ENCODE results near the gene CHMP1A. TPM values are rescaled to one million over a fixed set of nuclear protein-coding genes. Genes with fewer than 3 reads are reported as not detected.

CHMP1A gene
- total and polyA plus RNA-seq, 2 experiments from 2014 or later: 42.3 to 81.9 TPM

GRCh38 chr16:89701425-89702406, 44.2 kb upstream of the CHMP1A start, which contains the start of gene SPATA2L:
Gene SPATA2L, minus strand, starts transcription at chr16:89701705. Its CDS starts 473 bp downstream, at chr16:89701232.
- peaks cover 4% of the 10 kb centered on the region for H4K20me1 ChIP-seq (replicated peaks; ENCODE audit: insufficient read depth)
- peak within 1 kb of the TSS; percentile 70 for H3K4me3 Mint-ChIP-seq
- peak within 1 kb of the TSS; percentile 94 for H2AFZ ChIP-seq
- ATAC-seq (peak; percentile 49), DNase-seq (ENCODE audit: low spot score) (peak; percentile 98)
- TF ChIP-seq ZNF462 (CRISPR knock-in tag; IDR thresholded peaks at IDR 0.05) (no peak), ZNF331 (CRISPR knock-in tag; IDR thresholded peaks at IDR 0.05; ENCODE audit: low read depth) (no peak), CREB1 (CRISPR knock-in tag; IDR thresholded peaks at IDR 0.05; ENCODE audit: low read depth) (peak; percentile 73), CTCF (conservative IDR thresholded peaks at IDR 0.05; ENCODE audit: low read depth in 2 of 2) (peak in 1 of 2 experiments; percentile 29; a peak in 2 of 4 replicates), JUNB (IDR thresholded peaks at IDR 0.05; ENCODE audit: unreplicated experiment) (no peak), POLR2AphosphoS5 (IDR thresholded peaks at IDR 0.05; ENCODE audit: low read depth) (peak; percentile 70)
- peak within 1 kb of the TSS; percentile 97 for H3K4me2 ChIP-seq
- H3F3A ChIP-seq (replicated peaks; ENCODE audit: low read depth): peaks cover 17% of the 10 kb centered on the region; the same call in 1 of the 2 replicates
- no peak within 1 kb of the TSS for H3K27ac Mint-ChIP-seq
- H3K79me2 ChIP-seq (replicated peaks; ENCODE audit: insufficient read depth): no peaks in the 10 kb centered on the region
- no peaks in the 10 kb centered on the region for H3K9me2 ChIP-seq (ENCODE audit: insufficient read depth)
- H3K4me3 ChIP-seq: peak within 1 kb of the TSS; percentile 77
- no peak within 1 kb of the TSS for H3K27ac ChIP-seq (ENCODE audit: low read depth)
- no peaks in the 10 kb centered on the region for H3K36me3 ChIP-seq (ENCODE audit: insufficient read depth)
- H3K4me1 Mint-ChIP-seq: peaks cover 9% of the 10 kb centered on the region; the same call in 2 of the 3 replicates
- peaks cover 23% of the 10 kb centered on the region; the same call in 1 of the 2 replicates for H3K27me3 ChIP-seq (ENCODE audit: insufficient read depth)
- H3K4me1 ChIP-seq (ENCODE audit: insufficient read depth): peaks cover 11% of the 10 kb centered on the region; the same call in 1 of the 2 replicates
- H3K36me3 Mint-ChIP-seq (ENCODE audit: low read depth): peaks cover 6% of the 10 kb centered on the region
- peaks cover 32% of the 10 kb centered on the region for H3K27me3 Mint-ChIP-seq (ENCODE audit: insufficient read depth, low read depth, poor library complexity)
- H3K9me3 Mint-ChIP-seq: no peaks in the 10 kb centered on the region

Measured in GM23338 (cell line).